HG02852 (cell line): ENCODE data around the gene ARHGEF28.

ENCODE experiments used
- ATAC-seq: cut with Tn5 transposase; IDR thresholded peaks from one replicate; pipeline ENCODE4 v1.9.1; 2021; ENCODE audit warnings: mild to moderate bottlenecking, moderate library complexity; ENCODE audit not compliant: unreplicated experiment

ARHGEF28 gene

DNA sequence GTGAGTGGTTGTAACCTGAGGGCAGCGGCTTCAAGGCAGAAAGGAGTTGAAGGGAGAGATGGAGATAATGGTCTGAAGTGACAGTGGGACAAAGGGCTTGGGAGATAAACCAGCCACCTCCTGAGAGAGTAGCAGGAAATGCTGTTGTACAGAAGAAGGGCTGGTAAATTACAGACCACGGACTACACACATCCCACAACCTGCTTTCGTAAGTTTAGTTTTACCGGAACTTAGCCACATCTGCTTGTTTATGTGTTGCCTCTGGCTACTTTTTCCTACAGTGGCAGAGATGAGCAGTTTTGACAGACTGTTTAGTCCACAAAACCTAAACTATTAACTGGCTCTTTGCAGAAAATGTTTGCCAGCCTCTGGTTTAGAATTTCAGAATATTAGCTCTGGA, 269.5 kb downstream of the ARHGEF28 start:
- no peak for ATAC-seq

DNA sequence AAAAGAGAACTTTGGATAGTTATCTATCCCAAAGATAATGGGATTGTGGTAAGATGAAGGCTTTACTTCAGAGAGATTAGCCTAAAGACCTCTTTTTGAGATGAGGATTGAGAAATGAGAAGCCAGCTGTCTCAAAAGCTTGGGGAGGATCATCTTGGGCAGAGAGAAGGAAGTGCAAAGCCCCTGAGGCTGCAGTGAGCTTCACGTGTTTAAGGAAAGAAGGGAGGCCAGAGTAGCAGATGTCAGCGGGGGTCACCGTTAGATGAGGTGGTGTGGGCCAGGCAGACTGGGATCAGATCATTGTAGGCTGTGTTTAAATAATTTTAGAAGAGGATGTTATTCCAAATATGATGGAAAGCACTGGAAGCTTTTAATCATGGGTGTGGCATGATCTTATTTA, 270.1 kb downstream of the ARHGEF28 start:
- no peak for ATAC-seq

GRCh38 chr5:73896668-73897067, 270.7 kb downstream of the ARHGEF28 start:
- ATAC-seq = no peak

GRCh38 chr5:73897893-73898292, 271.9 kb downstream of the ARHGEF28 start:
- no peak for ATAC-seq

GRCh38 chr5:73899055-73899454, 273.1 kb downstream of the ARHGEF28 start:
- ATAC-seq = peak; percentile 88

DNA sequence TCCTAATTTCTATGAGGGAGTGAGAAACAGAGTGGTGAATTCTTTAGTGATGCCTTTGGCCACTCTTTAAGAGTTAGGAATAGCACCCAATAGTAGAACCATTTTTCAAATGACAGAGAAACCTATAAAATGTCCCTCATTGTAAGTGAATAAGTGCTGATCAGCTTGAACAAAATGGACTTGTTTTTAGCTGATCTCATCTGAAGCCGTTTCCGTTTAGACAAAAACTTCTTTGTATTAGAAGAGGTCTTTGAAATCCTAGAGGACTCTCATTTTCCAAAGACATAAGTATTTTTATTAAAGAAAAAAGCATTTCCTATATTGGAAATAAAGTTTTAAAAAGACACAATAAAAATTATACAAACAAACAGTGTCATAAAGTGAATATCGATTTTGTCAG, 273.9 kb downstream of the ARHGEF28 start:
- ATAC-seq = no peak

GRCh38 chr5:73900566-73900965, 274.6 kb downstream of the ARHGEF28 start:
- ATAC-seq = no peak

- no peak for ATAC-seq
Observed at GRCh38 chr5:73901043-73901442, 275.0 kb downstream of the ARHGEF28 start.

DNA sequence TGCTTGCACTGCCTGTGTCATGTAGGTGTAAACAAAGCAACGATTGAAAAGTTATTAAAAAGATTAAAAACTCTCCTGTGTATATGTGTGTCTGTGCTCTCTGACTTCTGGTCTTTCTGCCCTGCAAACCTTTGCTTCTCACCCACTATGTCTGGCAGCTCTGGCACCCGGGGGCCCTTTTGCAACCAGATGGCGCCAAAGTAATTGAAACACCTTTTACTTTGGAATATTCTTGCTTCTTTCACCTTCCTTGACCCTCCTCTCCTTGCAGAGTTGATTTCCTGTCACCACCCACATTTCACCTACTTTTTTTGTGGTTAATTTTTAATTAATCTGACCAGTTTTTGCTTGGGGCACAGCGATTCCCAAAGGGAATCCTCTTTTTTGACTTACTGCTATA, 275.5 kb downstream of the ARHGEF28 start:
- no peak for ATAC-seq

- ATAC-seq = no peak
Observed at GRCh38 chr5:73902327-73903051, 276.5 kb downstream of the ARHGEF28 start.

GRCh38 chr5:73903169-73903568, 277.2 kb downstream of the ARHGEF28 start:
- ATAC-seq = no peak

DNA sequence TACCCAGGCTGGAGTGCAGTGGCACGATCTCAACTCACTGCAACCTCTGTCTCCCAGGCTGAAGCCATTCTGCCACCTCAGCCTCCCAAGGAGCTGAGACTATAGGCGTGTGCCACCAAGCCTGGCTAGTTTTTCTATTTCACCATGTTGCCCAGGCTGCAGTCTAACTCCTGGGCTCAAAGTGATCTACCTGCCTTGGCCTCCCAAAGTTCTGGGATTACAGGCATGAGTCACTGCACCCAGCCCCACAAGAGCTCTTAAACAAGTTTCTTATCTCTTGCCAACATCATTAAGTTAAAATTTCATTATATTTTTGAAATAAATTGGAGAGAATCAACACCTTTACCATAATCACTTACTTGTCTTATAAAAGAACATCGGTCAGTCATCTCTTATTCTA, 280.3 kb downstream of the ARHGEF28 start:
- ATAC-seq = no peak

GRCh38 chr5:73907164-73907563, 281.2 kb downstream of the ARHGEF28 start:
- no peak for ATAC-seq

DNA sequence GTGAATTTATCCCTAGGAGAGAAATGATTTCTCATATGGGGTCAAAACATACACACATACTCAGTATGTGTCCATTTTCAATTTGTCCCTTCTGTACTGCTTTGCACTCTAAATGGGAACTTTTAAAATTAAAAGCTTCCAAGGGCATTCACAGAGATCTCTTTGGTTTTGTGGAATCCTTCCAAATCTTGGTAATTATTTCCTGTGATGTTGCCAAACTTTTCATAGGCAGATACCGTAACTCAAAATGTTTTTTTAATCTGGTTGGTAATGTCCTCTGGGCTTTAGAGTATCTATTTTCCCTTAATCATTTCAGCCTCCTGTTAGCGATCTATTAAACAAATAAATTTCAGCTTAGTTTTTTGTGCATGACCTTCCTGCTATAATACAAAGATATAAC, 282.4 kb downstream of the ARHGEF28 start:
- ATAC-seq = no peak

DNA sequence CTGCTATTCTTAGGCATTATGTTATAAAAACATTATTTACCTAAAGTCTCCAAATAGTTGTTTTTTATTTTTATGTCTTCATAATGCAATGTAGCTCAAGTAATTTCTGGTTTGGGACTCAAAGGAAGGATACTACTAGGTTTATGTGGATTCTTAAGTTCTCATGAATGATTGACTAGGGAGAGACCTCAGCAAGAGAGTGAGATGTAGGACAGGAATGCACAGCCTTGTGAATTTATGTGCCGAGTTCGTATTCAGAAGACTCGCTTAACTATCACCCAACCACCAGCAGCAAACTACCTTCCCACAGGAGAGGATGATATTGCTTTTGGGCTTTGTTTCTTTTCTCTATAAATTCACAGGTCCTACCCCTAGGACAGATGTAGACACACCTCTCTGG, 282.9 kb downstream of the ARHGEF28 start:
- no peak for ATAC-seq

DNA sequence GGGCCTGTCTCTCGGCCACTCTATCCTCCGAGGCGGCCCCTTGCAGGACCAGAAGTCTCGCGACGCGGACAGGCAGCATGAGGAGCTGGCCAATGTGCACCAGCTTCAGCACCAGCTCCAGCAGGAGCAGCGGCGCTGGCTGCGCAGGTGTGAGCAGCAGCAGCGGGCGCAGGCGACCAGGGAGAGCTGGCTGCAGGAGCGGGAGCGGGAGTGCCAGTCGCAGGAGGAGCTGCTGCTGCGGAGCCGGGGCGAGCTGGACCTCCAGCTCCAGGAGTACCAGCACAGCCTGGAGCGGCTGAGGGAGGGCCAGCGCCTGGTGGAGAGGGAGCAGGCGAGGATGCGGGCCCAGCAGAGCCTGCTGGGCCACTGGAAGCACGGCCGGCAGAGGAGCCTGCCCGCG, 283.5 kb downstream of the ARHGEF28 start:
- no peak for ATAC-seq

GRCh38 chr5:73911761-73912393, 285.9 kb downstream of the ARHGEF28 start:
- no peak for ATAC-seq

DNA sequence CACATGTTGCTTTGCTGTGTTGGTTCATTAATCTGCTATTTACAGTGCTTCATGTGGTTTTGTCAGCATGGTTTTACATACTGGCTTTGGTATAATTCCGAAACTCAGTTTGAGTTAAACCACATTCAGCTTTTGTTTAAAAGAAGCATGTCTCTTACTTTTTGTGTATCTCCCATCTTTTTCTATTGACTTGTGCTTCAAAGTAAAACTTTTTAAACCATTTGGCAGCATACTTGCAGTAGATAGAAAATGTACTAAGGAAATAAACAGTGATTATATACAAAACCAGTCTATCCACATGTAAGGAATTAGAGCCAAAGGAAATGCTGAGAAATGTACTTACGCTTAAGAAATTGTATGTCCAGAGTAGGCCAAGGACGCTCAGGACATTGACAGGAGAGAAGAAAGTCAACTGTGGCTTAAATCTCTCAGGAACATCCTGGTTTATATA, 286.9 kb downstream of the ARHGEF28 start:
- no peak for ATAC-seq

DNA sequence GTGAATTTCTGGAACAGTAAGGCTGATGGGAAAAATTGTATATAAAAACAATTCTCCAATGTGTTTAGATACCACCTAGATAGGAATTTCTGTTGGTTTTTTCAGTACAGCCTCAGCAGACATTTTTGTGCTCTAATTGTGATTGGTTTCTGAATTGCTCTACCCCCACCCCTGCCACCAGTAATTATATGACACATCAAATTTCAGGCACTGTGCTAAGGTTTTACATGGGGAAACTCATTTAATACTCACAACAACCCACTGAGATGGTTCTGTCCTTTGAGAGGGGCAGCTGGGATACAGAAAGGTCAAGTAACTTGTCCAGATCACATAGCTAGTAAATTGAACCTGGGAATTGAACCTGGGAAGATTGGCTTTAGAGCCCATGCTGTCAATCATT, 288.0 kb downstream of the ARHGEF28 start:
- no peak for ATAC-seq

DNA sequence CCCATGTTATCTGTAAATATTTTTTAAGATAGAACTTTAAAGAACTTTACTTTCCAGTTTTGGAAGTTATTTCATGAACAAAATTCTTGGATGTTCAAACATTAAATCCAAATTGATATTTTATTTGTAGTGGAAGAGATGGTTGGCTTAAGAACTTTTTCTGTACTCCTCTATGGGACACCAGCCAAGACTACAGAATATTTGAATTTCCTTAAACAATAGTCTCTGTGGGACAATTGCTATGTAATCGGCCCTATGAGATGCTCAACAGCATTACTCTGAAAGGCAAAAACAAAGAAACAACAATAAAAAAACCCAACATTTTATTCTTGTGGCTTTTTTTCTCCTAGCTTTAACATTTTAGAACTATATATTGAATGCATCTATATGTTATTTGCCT, 289.3 kb downstream of the ARHGEF28 start:
- ATAC-seq = no peak

DNA sequence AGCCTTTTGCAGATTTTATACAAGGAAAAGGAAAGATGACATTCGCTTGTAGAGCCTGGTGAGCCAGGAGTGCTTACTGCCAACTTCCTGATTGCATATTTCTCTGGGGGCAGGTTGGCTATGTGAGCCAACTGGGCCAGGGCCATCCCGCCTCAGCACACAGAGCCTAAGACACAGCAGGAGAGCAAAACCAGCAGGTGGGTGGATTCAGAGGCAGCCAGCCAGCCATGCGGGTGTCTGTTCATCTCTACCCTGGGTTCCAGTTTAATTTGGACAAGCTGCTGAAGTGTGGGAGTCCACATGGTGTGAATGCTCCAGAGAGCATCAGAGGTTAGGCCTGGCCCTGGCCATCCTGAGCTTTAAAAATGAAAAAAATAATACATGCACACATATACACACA, 291.4 kb downstream of the ARHGEF28 start:
- ATAC-seq = no peak

DNA sequence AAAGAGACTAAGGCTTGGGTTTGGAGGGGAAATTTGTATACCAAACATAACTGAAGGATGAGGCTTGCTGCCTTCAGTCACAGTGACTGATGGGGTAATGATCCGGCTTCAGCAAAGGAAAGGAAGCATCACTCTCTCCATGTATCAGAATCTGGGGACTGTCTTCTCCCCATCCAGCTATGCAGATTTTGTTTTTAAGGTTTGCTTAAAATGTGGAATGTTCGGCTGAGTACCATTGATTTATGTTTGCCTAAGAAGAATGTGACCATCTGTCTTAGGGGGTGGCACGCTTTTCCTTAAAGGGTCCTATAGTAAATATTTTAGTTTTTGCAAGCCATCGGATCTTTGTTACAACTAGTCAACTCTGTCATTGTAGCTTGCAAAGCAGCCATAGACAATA, 291.9 kb downstream of the ARHGEF28 start:
- ATAC-seq = no peak

DNA sequence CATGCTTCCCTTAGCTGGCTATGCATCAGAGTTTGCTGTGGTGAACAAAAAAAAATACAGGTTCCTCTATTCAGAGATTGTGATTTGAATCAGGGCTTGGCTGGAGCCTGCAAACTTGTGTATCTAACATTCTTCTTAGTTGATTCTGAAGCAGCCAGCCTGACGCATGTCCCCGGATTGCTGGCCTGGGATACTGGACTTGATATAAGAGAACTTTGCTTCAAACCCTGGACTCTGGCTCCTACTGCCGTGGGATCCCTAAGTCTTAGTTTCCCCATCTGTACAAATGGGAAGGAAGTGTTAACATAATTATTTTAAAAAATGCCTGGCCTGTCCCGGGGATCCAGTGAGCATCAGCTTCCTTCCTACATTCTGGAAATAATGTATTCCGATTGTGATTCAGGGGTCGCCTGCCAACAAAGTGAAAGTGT, 292.8 kb downstream of the ARHGEF28 start:
- no peak for ATAC-seq
